K562 (cell line): Measurements from ENCODE around the gene U2AF1L4. TPM values are rescaled to one million over a fixed set of nuclear protein-coding genes. Genes with fewer than 3 reads are reported as not detected.

Source experiments
- C11orf30 ChIP-seq: fragments of 450-650 bp; IDR thresholded peaks from 2 replicates; pipeline ENCODE4 v1.6.1; 2016; ENCODE audit warnings: low read depth, mild to moderate bottlenecking
- CAMTA2 ChIP-seq: fragments of 250-450 bp; sonication (Bioruptor Pico); conservative IDR thresholded peaks from 2 replicates; pipeline ENCODE4 v1.5.1; 2022
- CCNT2 ChIP-seq: IDR thresholded peaks from 2 replicates; pipeline ENCODE4 v1.6.1; 2011; ENCODE audit warnings: borderline replicate concordance, low read depth, mild to moderate bottlenecking, moderate library complexity, mixed read lengths, low read length; ENCODE audit not compliant: insufficient read length; ENCODE audit errors: extremely low read depth
- CHD4 ChIP-seq: fragments of 200-600 bp; sonication (generic); IDR thresholded peaks from 3 replicates; pipeline ENCODE4 v1.6.1; 2012; ENCODE audit warnings: low read depth, mild to moderate bottlenecking, mixed read lengths, low read length, inconsistent platforms; ENCODE audit not compliant: insufficient read depth, insufficient replicate concordance, poor library complexity, severe bottlenecking
- ESRRB ChIP-seq: fragments of 250-450 bp; sonication (Bioruptor Pico); IDR thresholded peaks from 2 replicates; pipeline ENCODE4 v1.5.0; 2020; ENCODE audit warnings: mild to moderate bottlenecking, moderate library complexity, borderline replicate concordance
- HNRNPUL1 ChIP-seq: fragments of 200-400 bp; formaldehyde crosslinking; IDR thresholded peaks from 2 replicates; pipeline ENCODE4 v1.6.1; 2017; ENCODE audit warnings: low read length
- ILK ChIP-seq: fragments of 450-650 bp; IDR thresholded peaks from 2 replicates; pipeline ENCODE4 v1.6.1; 2016; ENCODE audit warnings: missing genetic modification characterization, low read depth, mild to moderate bottlenecking, missing compliant biosample characterization, moderate library complexity, borderline replicate concordance
- MBD2 ChIP-seq: sonication (generic); IDR thresholded peaks from 2 replicates; pipeline ENCODE4 v1.6.1; 2016; ENCODE audit warnings: low read depth, borderline replicate concordance
- PHTF2 ChIP-seq: fragments of 250-450 bp; sonication (Bioruptor Pico); IDR thresholded peaks from 2 replicates; pipeline ENCODE4 v1.5.0; 2021; ENCODE audit warnings: mild to moderate bottlenecking
- PML ChIP-seq: IDR thresholded peaks from 2 replicates; pipeline ENCODE4 v1.6.1; 2012; ENCODE audit warnings: low read length, inconsistent platforms
- POLR2AphosphoS5 ChIP-seq: IDR thresholded peaks from 2 replicates; pipeline ENCODE4 v1.6.1; 2011; ENCODE audit warnings: mild to moderate bottlenecking, low read depth, low read length, moderate library complexity; ENCODE audit not compliant: control insufficient read depth, insufficient read depth
- SAFB2 ChIP-seq: fragments of 200-400 bp; formaldehyde crosslinking; IDR thresholded peaks from 2 replicates; pipeline ENCODE4 v1.6.1; 2018; ENCODE audit warnings: borderline replicate concordance, low read length, low read depth, moderate library complexity; ENCODE audit not compliant: severe bottlenecking
- SETDB1 ChIP-seq: IDR thresholded peaks from one replicate; pipeline ENCODE4 v1.6.1; 2012; ENCODE audit warnings: low read length, control low read depth, inconsistent platforms
- TAL1 ChIP-seq: fragments of 450-650 bp; IDR thresholded peaks from 2 replicates; pipeline ENCODE4 v1.6.1; 2016; ENCODE audit warnings: mild to moderate bottlenecking
- ZNF589 ChIP-seq: fragments of 200-800 bp; sonication (Bioruptor generic); IDR thresholded peaks from 2 replicates; pipeline ENCODE4 v1.6.1; 2016; ENCODE audit warnings: low read depth, missing genetic modification characterization, missing compliant biosample characterization
- polyA plus RNA-seq, 8 experiments: library from polyadenylated mRNA; depleted of rRNA in 4 of 8; stranded (reverse) in 5 of 8; unstranded in 3 of 8; fragments of >200 nt; fragmentation: Nextera tagmentation in 2 of 8; fragmentation: Illumina TruSeq in 1 of 8; extraction: Ambion mirVana in 2 of 8; extraction: Trizol in 1 of 8; gene quantifications; 2 replicates each; pipeline versions ENCODE4 v1.2.1 to v1.2.3, GENCODE V29; 2011 to 2014; ENCODE audit warnings: inconsistent platforms in 1 of 8, missing spikeins in 1 of 8
- total RNA-seq, 7 experiments: library from RNA; depleted of rRNA in 6 of 7; stranded (reverse); fragments of >200 nt in 6 of 7; fragmentation: Illumina TruSeq in 2 of 7; extraction: Trizol in 2 of 7; gene quantifications; 2 replicates each; pipeline versions ENCODE4 v1.2.1 to v1.2.3, GENCODE V29; 2011 to 2021; ENCODE audit warnings: low replicate concordance in 1 of 7
- TF ChIP-seq, protein P1 (sequence below): fragments of 250-450 bp; sonication (Bioruptor Pico); IDR thresholded peaks from 2 replicates; pipeline ENCODE4 v1.4.0; 2020
- TF ChIP-seq, protein P2 (sequence below): sonication (generic); IDR thresholded peaks from 2 replicates; pipeline ENCODE4 v1.6.1; 2016
- TF ChIP-seq, protein P3 (sequence below): fragments of 250-450 bp; sonication (Bioruptor Pico); IDR thresholded peaks from 2 replicates; pipeline ENCODE4 v1.8.0; 2021; ENCODE audit warnings: borderline replicate concordance, mild to moderate bottlenecking, moderate library complexity; ENCODE audit not compliant: poor library complexity, severe bottlenecking

U2AF1L4 gene
- total and polyA plus RNA-seq, 9 of the 15 experiments (the other 6 are each of a cell fraction or from before 2014, with no cell fraction given): 8.4 to 19.5 (median 12.6) TPM

DNA sequence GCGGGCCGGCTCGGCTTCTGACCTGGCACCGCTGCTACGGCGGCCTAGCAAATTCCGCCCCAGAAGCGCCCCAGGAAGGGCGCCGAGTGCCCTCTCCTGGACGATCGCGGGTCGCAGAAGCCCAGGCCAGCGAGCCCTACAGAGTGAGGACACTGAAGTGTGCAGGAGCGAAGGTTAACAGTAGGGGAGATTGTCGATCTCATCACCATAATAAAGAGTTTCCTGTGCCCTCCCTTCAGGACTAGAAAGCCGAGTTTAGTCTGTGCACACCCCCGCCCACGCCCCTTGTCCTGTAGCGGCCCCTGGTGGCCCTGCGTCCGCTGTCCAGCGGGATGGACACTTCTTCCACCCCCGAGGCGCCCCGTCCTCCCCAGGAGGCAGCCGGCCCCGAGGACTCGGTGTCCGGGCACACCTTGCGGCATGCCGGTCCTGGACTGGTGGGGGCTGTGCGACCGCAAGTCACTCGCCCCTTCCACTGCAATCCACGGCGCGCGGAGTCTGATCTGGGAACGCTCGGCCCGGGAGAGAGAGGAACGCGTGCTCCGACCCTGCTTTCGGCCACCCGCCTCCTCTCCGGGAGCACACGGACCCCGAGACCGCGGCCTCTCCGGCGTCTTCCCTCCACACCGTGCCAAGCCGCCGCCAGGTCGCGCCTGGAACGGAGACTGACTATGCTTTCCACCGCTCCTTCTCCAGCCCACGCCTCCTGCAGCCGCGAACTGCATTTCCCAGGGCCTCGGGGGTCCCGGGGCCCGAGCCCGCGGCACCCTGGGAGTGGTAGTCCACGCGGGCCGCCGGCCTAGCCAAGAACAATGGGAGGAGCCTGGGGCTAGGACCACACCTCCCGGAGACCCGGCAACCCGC is 28.2 kb downstream of the U2AF1L4 start (continued):
- TF ChIP-seq CCNT2: no peak
- no peak for TF ChIP-seq HNRNPUL1
- TF ChIP-seq MBD2: peak; percentile 83
- TF ChIP-seq C11orf30: no peak
- no peak for TF ChIP-seq CAMTA2 (CRISPR knock-in tag)
- TF ChIP-seq, protein P1, sequence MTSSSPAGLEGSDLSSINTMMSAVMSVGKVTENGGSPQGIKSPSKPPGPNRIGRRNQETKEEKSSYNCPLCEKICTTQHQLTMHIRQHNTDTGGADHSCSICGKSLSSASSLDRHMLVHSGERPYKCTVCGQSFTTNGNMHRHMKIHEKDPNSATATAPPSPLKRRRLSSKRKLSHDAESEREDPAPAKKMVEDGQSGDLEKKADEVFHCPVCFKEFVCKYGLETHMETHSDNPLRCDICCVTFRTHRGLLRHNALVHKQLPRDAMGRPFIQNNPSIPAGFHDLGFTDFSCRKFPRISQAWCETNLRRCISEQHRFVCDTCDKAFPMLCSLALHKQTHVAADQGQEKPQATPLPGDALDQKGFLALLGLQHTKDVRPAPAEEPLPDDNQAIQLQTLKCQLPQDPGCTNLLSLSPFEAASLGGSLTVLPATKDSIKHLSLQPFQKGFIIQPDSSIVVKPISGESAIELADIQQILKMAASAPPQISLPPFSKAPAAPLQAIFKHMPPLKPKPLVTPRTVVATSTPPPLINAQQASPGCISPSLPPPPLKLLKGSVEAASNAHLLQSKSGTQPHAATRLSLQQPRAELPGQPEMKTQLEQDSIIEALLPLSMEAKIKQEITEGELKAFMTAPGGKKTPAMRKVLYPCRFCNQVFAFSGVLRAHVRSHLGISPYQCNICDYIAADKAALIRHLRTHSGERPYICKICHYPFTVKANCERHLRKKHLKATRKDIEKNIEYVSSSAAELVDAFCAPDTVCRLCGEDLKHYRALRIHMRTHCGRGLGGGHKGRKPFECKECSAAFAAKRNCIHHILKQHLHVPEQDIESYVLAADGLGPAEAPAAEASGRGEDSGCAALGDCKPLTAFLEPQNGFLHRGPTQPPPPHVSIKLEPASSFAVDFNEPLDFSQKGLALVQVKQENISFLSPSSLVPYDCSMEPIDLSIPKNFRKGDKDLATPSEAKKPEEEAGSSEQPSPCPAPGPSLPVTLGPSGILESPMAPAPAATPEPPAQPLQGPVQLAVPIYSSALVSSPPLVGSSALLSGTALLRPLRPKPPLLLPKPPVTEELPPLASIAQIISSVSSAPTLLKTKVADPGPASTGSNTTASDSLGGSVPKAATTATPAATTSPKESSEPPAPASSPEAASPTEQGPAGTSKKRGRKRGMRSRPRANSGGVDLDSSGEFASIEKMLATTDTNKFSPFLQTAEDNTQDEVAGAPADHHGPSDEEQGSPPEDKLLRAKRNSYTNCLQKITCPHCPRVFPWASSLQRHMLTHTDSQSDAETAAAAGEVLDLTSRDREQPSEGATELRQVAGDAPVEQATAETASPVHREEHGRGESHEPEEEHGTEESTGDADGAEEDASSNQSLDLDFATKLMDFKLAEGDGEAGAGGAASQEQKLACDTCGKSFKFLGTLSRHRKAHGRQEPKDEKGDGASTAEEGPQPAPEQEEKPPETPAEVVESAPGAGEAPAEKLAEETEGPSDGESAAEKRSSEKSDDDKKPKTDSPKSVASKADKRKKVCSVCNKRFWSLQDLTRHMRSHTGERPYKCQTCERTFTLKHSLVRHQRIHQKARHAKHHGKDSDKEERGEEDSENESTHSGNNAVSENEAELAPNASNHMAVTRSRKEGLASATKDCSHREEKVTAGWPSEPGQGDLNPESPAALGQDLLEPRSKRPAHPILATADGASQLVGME (CRISPR knock-in tag): 0 out of 2 replicates have a peak, but pooled peaks have one; percentile 62
- no peak for TF ChIP-seq PHTF2 (CRISPR knock-in tag)
- TF ChIP-seq, protein P2, sequence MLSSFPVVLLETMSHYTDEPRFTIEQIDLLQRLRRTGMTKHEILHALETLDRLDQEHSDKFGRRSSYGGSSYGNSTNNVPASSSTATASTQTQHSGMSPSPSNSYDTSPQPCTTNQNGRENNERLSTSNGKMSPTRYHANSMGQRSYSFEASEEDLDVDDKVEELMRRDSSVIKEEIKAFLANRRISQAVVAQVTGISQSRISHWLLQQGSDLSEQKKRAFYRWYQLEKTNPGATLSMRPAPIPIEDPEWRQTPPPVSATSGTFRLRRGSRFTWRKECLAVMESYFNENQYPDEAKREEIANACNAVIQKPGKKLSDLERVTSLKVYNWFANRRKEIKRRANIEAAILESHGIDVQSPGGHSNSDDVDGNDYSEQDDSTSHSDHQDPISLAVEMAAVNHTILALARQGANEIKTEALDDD: peak; percentile 89
- TF ChIP-seq, protein P3, sequence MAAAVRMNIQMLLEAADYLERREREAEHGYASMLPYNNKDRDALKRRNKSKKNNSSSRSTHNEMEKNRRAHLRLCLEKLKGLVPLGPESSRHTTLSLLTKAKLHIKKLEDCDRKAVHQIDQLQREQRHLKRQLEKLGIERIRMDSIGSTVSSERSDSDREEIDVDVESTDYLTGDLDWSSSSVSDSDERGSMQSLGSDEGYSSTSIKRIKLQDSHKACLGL: no peak
- 0 out of 2 replicates have a peak, but pooled peaks have one; percentile 36 for TF ChIP-seq PML
- no peak for TF ChIP-seq ILK (tag)
- TF ChIP-seq SETDB1: no peak
- TF ChIP-seq CHD4: peak; percentile 45
- no peak for TF ChIP-seq ZNF589 (CRISPR knock-in tag)
- TF ChIP-seq SAFB2: no peak
- TF ChIP-seq POLR2AphosphoS5: no peak
- no peak for TF ChIP-seq ESRRB (CRISPR knock-in tag)
- no peak for TF ChIP-seq TAL1
